GM23248 (cell line): ENCODE measurements around the gene ARL17B. TPM values are rescaled to one million over a fixed set of nuclear protein-coding genes. Genes with fewer than 3 reads are reported as not detected.
A peak's percentile ranks its signal among the peaks of the same experiment; 100 is the strongest.
"Not testable (repeated sequence)": the region's sequence is repeated elsewhere in the genome, so short reads cannot be mapped to it uniquely, and the experiment has no call there.

Source experiments
- DNase-seq: peaks from one replicate; pipeline ENCODE4 v3.0.0-alpha.2; 2015
- H2AFZ ChIP-seq: fragments of 200-600 bp; sonication (generic); 2 replicates; pipeline ENCODE4 v1.6.1; 2016; ENCODE audit warnings: antibody characterized with exemption
- H3F3A ChIP-seq: fragments of 200-600 bp; sonication (generic); 2 replicates; pipeline ENCODE4 v1.6.1; 2016; ENCODE audit warnings: mild to moderate bottlenecking, antibody characterized with exemption, mixed run types; ENCODE audit not compliant: insufficient read depth
- H3K27ac ChIP-seq: fragments of 200-600 bp; sonication (generic); 2 replicates; pipeline ENCODE4 v1.5.1; 2016; ENCODE audit warnings: mild to moderate bottlenecking
- H3K27me3 ChIP-seq: fragments of 200-600 bp; sonication (generic); replicated peaks from 2 replicates; pipeline ENCODE4 v1.6.1; 2016; ENCODE audit warnings: mild to moderate bottlenecking; ENCODE audit not compliant: insufficient read depth
- H3K36me3 ChIP-seq: fragments of 200-600 bp; sonication (generic); 2 replicates; pipeline ENCODE4 v1.6.1; 2016; ENCODE audit warnings: low read depth, mild to moderate bottlenecking
- H3K4me1 ChIP-seq: fragments of 200-600 bp; sonication (generic); 2 replicates; pipeline ENCODE4 v1.6.1; 2016; ENCODE audit warnings: mild to moderate bottlenecking; ENCODE audit not compliant: insufficient read depth
- H3K4me2 ChIP-seq: fragments of 200-600 bp; sonication (generic); one replicate; pipeline ENCODE4 v1.6.1; 2016; ENCODE audit warnings: mild to moderate bottlenecking; ENCODE audit not compliant: unreplicated experiment
- H3K4me3 ChIP-seq: fragments of 200-600 bp; sonication (generic); 2 replicates; pipeline ENCODE4 v1.5.1; 2016; ENCODE audit warnings: mild to moderate bottlenecking
- H3K79me2 ChIP-seq: fragments of 200-600 bp; sonication (generic); 2 replicates; pipeline ENCODE4 v1.6.1; 2016; ENCODE audit warnings: mild to moderate bottlenecking; ENCODE audit not compliant: insufficient read depth
- H3K9ac ChIP-seq: fragments of 200-600 bp; sonication (generic); 2 replicates; pipeline ENCODE4 v1.6.1; 2016; ENCODE audit warnings: mild to moderate bottlenecking
- H3K9me2 ChIP-seq: fragments of 200-600 bp; sonication (generic); 2 replicates; pipeline ENCODE4 v1.6.1; 2016; ENCODE audit warnings: mixed run types, mild to moderate bottlenecking, moderate library complexity; ENCODE audit not compliant: insufficient read depth
- H3K9me3 ChIP-seq: fragments of 200-600 bp; sonication (generic); one replicate; pipeline ENCODE4 v1.6.1; 2017; ENCODE audit warnings: low read depth
- H4K20me1 ChIP-seq: fragments of 200-600 bp; sonication (generic); 2 replicates; pipeline ENCODE4 v1.6.0; 2016; ENCODE audit not compliant: insufficient read depth
- EZH2 ChIP-seq: fragments of 200-600 bp; sonication (generic); IDR thresholded peaks from 2 replicates; pipeline ENCODE4 v1.6.1; 2018; ENCODE audit warnings: antibody characterized with exemption, mild to moderate bottlenecking; ENCODE audit not compliant: insufficient read depth, poor library complexity, severe bottlenecking
- EZH2phosphoT487 ChIP-seq: fragments of 200-600 bp; sonication (generic); IDR thresholded peaks from 2 replicates; pipeline ENCODE4 v1.6.1; 2018; ENCODE audit warnings: antibody characterized with exemption, moderate library complexity, mild to moderate bottlenecking, low read depth; ENCODE audit not compliant: insufficient read depth
- WGBS, 2 experiments: methylation state at CpG; one replicate each; pipeline ENCODE4 v1.1.6; 2015 to 2017; ENCODE audit warnings: low lambda C conversion rate in 2 of 2, low coverage in 1 of 2; ENCODE audit errors: missing lambda C conversion rate in 2 of 2; 5-methylcytosine and 5-hydroxymethylcytosine counted together
- in situ Hi-C: fragments of 300-500 bp; cut with MboI; formaldehyde crosslinking; loops from 2 replicates; pipeline ENCODE4 v1.15.0; 2020
- polyA plus RNA-seq: library from polyadenylated mRNA; unstranded; fragments of >200 nt; fragmentation: Nextera tagmentation; extraction: Ambion mirVana; gene quantifications from 2 replicates; pipeline ENCODE4 v1.2.1, GENCODE V29; 2016
- total RNA-seq: library from RNA; depleted of rRNA; stranded (reverse); fragments of >200 nt; shearing (Covaris generic); gene quantifications from 2 replicates; pipeline ENCODE4 v1.2.3, GENCODE V29; 2014

The ARL17B gene
- total and polyA plus RNA-seq, 2 experiments from 2014 or later: 2.6 to 14.4 TPM

- no peaks in the 10 kb centered on the region for H3K9me2 ChIP-seq
- H3K27ac ChIP-seq: no peak overlapping the region
- no peaks in the 10 kb centered on the region for H3K4me1 ChIP-seq
- H4K20me1 ChIP-seq: no peaks in the 10 kb centered on the region
- H3K9ac ChIP-seq: no peak overlapping the region
- H3K36me3 ChIP-seq: no peaks in the 10 kb centered on the region
- H3K79me2 ChIP-seq: no peaks in the 10 kb centered on the region
- TF ChIP-seq EZH2: no peak
- no peak for TF ChIP-seq EZH2phosphoT487
- DNase-seq: no peak
- peaks cover 5% of the 10 kb centered on the region; the same call in 1 of the 2 replicates for H3F3A ChIP-seq
- H3K27me3 ChIP-seq: peaks cover 18% of the 10 kb centered on the region; the same call in 1 of the 2 replicates
- H3K4me3 ChIP-seq: no peak overlapping the region
- no peaks in the 10 kb centered on the region for H3K9me3 ChIP-seq
- H2AFZ ChIP-seq: no peak overlapping the region
- 84 to 85% methylated on average over 3 of the region's 3 CpGs for WGBS, 2 experiments
- H3K4me2 ChIP-seq: no peak overlapping the region
- in situ Hi-C loops: loop anchor here (25.0 kb wide), 1 partner anchor 437 kb away; the partner anchor contains the start of gene SPPL2C
Observed at GRCh38 chr17:46274238-46274637, 87.3 kb downstream of the ARL17B start.

GRCh38 chr17:46273541-46274236 lies 87.9 kb downstream of the ARL17B start:
- no peak overlapping the region for H3K27ac ChIP-seq
- no peak overlapping the region for H2AFZ ChIP-seq
- DNase-seq: no peak
- no peak overlapping the region for H3K4me2 ChIP-seq
- H3K36me3 ChIP-seq: no peaks in the 10 kb centered on the region
- H3K4me1 ChIP-seq: no peaks in the 10 kb centered on the region
- no peaks in the 10 kb centered on the region for H3K9me3 ChIP-seq
- no peaks in the 10 kb centered on the region for H3K9me2 ChIP-seq
- H4K20me1 ChIP-seq: no peaks in the 10 kb centered on the region
- H3K27me3 ChIP-seq: peaks cover 18% of the 10 kb centered on the region; the same call in 1 of the 2 replicates
- in situ Hi-C loops: loop anchor here (25.0 kb wide), 1 partner anchor 436 kb away; the partner anchor contains the start of gene SPPL2C
- no peak overlapping the region for H3K9ac ChIP-seq
- no peak for TF ChIP-seq EZH2
- H3F3A ChIP-seq: no peaks in the 10 kb centered on the region
- no peak overlapping the region for H3K4me3 ChIP-seq
- 71 to 74% methylated on average over 6 of the region's 6 CpGs for WGBS, 2 experiments
- H3K79me2 ChIP-seq: no peaks in the 10 kb centered on the region

GRCh38 chr17:46270032-46270431 lies 91.5 kb downstream of the ARL17B start:
- H3K27me3 ChIP-seq: peaks cover 12% of the 10 kb centered on the region; the same call in 1 of the 2 replicates
- in situ Hi-C loops: loop anchor here (25.0 kb wide), 1 partner anchor 433 kb away; the partner anchor contains the start of gene SPPL2C
- H3F3A ChIP-seq: peaks cover 5% of the 10 kb centered on the region
- H3K9me3 ChIP-seq: no peaks in the 10 kb centered on the region
- H3K79me2 ChIP-seq: no peaks in the 10 kb centered on the region
- 61 to 64% methylated on average over 5 of the region's 5 CpGs for WGBS, 2 experiments
- H3K9ac ChIP-seq: no peak overlapping the region
- no peak overlapping the region for H3K4me2 ChIP-seq
- H3K4me1 ChIP-seq: peaks cover 15% of the 10 kb centered on the region
- no peaks in the 10 kb centered on the region for H3K9me2 ChIP-seq
- H3K4me3 ChIP-seq: no peak overlapping the region
- H3K27ac ChIP-seq: no peak overlapping the region
- DNase-seq: no peak
- no peak for TF ChIP-seq EZH2
- no peak for TF ChIP-seq EZH2phosphoT487
- no peaks in the 10 kb centered on the region for H3K36me3 ChIP-seq
- no peaks in the 10 kb centered on the region for H4K20me1 ChIP-seq
- H2AFZ ChIP-seq: no peak overlapping the region

GRCh38 chr17:46266656-46267544 lies 94.7 kb downstream of the ARL17B start:
- H3K4me3 ChIP-seq: peak overlapping the region; percentile 75
- no peaks in the 10 kb centered on the region for H3K9me2 ChIP-seq
- no peaks in the 10 kb centered on the region for H3K36me3 ChIP-seq
- peaks cover 5% of the 10 kb centered on the region; the same call in 1 of the 2 replicates for H3K27me3 ChIP-seq
- H3K27ac ChIP-seq: peak overlapping the region; percentile 55
- 1% methylated on average over 114 to 116 of the region's 116 CpGs for WGBS, 2 experiments
- H3K79me2 ChIP-seq: no peaks in the 10 kb centered on the region
- TF ChIP-seq EZH2: no peak
- no peak for TF ChIP-seq EZH2phosphoT487
- H2AFZ ChIP-seq: peak overlapping the region; percentile 91
- no peaks in the 10 kb centered on the region for H4K20me1 ChIP-seq
- peak; percentile 96 for DNase-seq
- peaks cover 16% of the 10 kb centered on the region for H3F3A ChIP-seq
- peaks cover 28% of the 10 kb centered on the region for H3K4me1 ChIP-seq
- in situ Hi-C loops: loop anchor here (25.0 kb wide), 1 partner anchor 430 kb away; the partner anchor contains the start of gene SPPL2C
- peak overlapping the region; percentile 93 for H3K4me2 ChIP-seq
- H3K9me3 ChIP-seq: no peaks in the 10 kb centered on the region
- H3K9ac ChIP-seq: peak overlapping the region; percentile 77

- 2% methylated on average over 21 of the region's 21 CpGs for WGBS, 2 experiments
Observed at GRCh38 chr17:46266063-46266655, 95.4 kb downstream of the ARL17B start.

More at GRCh38 chr17:46266063-46266655, 95.4 kb downstream of the ARL17B start:
- in situ Hi-C loops: loop anchor here (25.0 kb wide), 1 partner anchor 429 kb away; the partner anchor contains the start of gene SPPL2C
- H3K9me3 ChIP-seq, H3K9me2 ChIP-seq, H3K27me3 ChIP-seq, H3K79me2 ChIP-seq, H3K36me3 ChIP-seq, H4K20me1 ChIP-seq: not testable (repeated sequence)
- peak; percentile 85 for DNase-seq
- Histone ChIP-seq H3K4me1 (peaks cover 28% of the 10 kb centered on the region), H3K4me2 (peak overlapping the region; percentile 93), H3K4me3 (peak overlapping the region; percentile 75), H3K27ac (peak overlapping the region; percentile 55), H2AFZ (peak overlapping the region; percentile 91), H3F3A (peaks cover 16% of the 10 kb centered on the region), H3K9ac (peak overlapping the region; percentile 77)
